ENCODE data around the gene LRRC10B.

LRRC10B gene

DNA sequence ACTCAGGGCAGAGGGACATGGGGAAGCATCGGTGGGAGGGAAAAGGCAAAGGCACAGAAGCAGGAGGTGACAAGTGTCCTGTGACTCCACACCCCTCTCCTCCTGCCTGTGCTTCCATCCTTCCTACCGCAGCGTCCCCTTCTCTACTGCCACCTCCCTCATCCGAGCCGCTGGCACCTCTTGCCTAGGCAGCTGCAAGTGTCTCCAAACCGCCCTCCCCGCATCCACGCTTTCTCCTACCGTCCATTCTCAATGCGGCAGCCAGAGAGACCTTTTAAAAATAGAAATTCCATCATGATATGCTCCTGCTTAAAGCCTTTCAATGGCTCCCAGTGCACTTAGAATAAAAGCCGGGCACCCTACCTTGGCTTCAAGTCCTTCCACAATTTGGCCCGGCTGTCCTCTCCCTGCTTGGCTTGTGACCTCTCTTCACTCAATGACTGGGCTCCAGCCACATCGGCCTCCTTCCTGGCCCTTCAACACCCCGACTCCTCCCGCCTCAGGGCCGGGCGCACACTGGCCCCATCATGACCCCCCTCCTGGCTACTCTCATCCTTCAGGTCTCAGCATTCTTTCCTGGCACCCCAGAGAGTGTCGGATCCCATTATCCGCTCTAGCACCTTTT is 16.5 kb downstream of the LRRC10B start:
- H3K4me3 ChIP-seq (ENCODE audit: low read depth, low read length) = no peak overlapping the region
- TF ChIP-seq CTCF (IDR thresholded peaks at IDR 0.05; ENCODE audit: borderline replicate concordance, insufficient read depth, low read depth, low read length) = no peak

- no peak overlapping the region for H3K4me3 ChIP-seq (ENCODE audit: low read depth, low read length)
- no peak for TF ChIP-seq CTCF (IDR thresholded peaks at IDR 0.05; ENCODE audit: borderline replicate concordance, insufficient read depth, low read depth, low read length)
Measured at GRCh38 chr11:61526229-61526628, 17.7 kb downstream of the LRRC10B start.

DNA sequence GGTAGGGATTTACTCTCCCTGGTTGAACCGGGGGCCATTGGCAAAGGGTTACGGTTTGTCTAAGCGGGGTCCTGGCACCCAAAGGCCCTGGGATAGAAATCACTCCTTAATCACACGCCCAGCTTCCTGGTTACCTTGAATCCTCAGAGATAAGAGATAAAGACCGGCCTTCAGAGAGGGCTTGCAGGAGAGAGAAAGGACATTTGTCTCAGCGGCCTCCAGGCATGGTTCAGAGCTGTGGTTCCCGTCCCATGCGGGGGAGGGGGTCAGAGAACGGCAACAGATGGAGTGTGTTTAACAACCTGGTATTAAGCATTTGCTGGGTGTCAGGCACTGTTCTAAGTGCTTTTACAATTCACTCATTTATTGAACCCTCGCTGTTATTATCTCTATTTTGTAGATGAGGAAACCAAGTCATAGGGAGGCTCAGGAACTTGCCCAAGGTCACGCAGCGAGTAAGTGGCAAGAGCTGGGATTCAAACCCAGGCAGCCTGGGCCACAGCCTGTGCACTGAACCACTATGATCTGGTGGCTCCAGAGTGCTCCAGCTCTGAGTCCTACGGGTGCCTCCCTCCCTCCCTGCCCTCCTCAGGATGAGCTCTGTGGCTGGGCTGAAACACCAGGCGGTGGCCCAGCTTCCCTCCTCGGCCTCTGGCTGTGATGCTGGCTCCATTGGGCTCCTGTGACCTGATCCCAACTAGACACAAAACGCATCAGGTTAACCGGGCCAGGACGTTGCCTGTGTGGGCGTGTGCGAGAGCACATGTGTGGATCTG is 18.6 kb downstream of the LRRC10B start:
- TF ChIP-seq CTCF (IDR thresholded peaks at IDR 0.05; ENCODE audit: borderline replicate concordance, insufficient read depth, low read depth, low read length) = no peak
- no peak overlapping the region for H3K4me3 ChIP-seq (ENCODE audit: low read depth, low read length)

- TF ChIP-seq CTCF (IDR thresholded peaks at IDR 0.05; ENCODE audit: borderline replicate concordance, insufficient read depth, low read depth, low read length) = no peak
- no peak overlapping the region for H3K4me3 ChIP-seq (ENCODE audit: low read depth, low read length)
Measured at GRCh38 chr11:61528114-61528513, 19.6 kb downstream of the LRRC10B start.

GRCh38 chr11:61529537-61530225 is 21.1 kb downstream of the LRRC10B start:
- TF ChIP-seq CTCF (IDR thresholded peaks at IDR 0.05; ENCODE audit: borderline replicate concordance, insufficient read depth, low read depth, low read length) = no peak
- H3K4me3 ChIP-seq (ENCODE audit: low read depth, low read length) = no peak overlapping the region

DNA sequence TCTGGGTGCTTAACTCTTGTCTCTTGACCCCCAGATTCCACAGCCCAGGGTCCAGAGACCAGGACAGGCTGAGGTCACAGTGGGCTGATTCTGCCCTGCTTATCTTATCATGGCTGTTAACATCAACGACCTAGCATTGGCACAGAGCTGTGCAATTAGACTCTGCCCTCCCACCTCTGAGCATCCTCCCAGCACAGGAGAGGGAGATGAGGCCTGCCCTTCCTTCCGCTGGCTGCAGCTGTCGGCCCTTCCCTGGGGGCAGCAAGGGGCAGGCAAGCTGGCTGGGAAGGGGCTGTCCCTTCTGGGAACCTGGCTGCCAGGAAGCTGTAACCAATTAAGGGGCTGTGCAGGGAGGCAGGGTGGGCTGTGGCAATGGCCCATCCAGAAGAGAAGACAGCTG is 22.5 kb downstream of the LRRC10B start:
- TF ChIP-seq CTCF (IDR thresholded peaks at IDR 0.05; ENCODE audit: borderline replicate concordance, insufficient read depth, low read depth, low read length) = no peak

More for the DNA sequence above, 22.5 kb downstream of the LRRC10B start:
- H3K4me3 ChIP-seq (ENCODE audit: low read depth, low read length) = no peak overlapping the region

Data from GM12875 (cell line).